ENCODE results near the gene HS2ST1.
A peak's percentile ranks its signal among the peaks of the same experiment; 100 is the strongest.

The HS2ST1 gene

GRCh38 chr1:87074001-87074795, 159.8 kb downstream of the HS2ST1 start:
- DNase-seq = no peak

GRCh38 chr1:87077959-87078639, 163.7 kb downstream of the HS2ST1 start:
- no peak for DNase-seq

- peak; percentile 69 for DNase-seq
These were observed 169.9 kb downstream of the HS2ST1 start for GRCh38 chr1:87084244-87084836.

GRCh38 chr1:87086120-87086519, 171.7 kb downstream of the HS2ST1 start:
- DNase-seq = no peak

- no peak for DNase-seq
These were observed 174.8 kb downstream of the HS2ST1 start for GRCh38 chr1:87089070-87089736.

GRCh38 chr1:87089823-87090222, 175.4 kb downstream of the HS2ST1 start:
- no peak for DNase-seq

- no peak for DNase-seq
These were observed 177.0 kb downstream of the HS2ST1 start for GRCh38 chr1:87091425-87091824.

- no peak for DNase-seq
These were observed 178.4 kb downstream of the HS2ST1 start for GRCh38 chr1:87092846-87093245.

- DNase-seq = no peak
These were observed 178.9 kb downstream of the HS2ST1 start for GRCh38 chr1:87093286-87093685.

- no peak for DNase-seq
These were observed 179.8 kb downstream of the HS2ST1 start for GRCh38 chr1:87094238-87094637.

GRCh38 chr1:87100271-87100670, 185.8 kb downstream of the HS2ST1 start:
- DNase-seq = no peak

GRCh38 chr1:87103074-87103473, 188.6 kb downstream of the HS2ST1 start:
- DNase-seq = no peak

GRCh38 chr1:87104140-87104539, 189.7 kb downstream of the HS2ST1 start:
- no peak for DNase-seq

- no peak for DNase-seq
These were observed 190.5 kb downstream of the HS2ST1 start for GRCh38 chr1:87104945-87105344.

GRCh38 chr1:87106144-87106543, 191.7 kb downstream of the HS2ST1 start:
- DNase-seq = no peak

GRCh38 chr1:87106867-87107266, 192.4 kb downstream of the HS2ST1 start:
- DNase-seq = no peak

GRCh38 chr1:87108228-87108627, 193.8 kb downstream of the HS2ST1 start:
- no peak for DNase-seq

- DNase-seq = no peak
These were observed 194.5 kb downstream of the HS2ST1 start for GRCh38 chr1:87108814-87109411.

- no peak for DNase-seq
These were observed 197.4 kb downstream of the HS2ST1 start for GRCh38 chr1:87111659-87112371.

GRCh38 chr1:87113313-87113712, 198.9 kb downstream of the HS2ST1 start:
- no peak for DNase-seq

- no peak for DNase-seq
These were observed 201.0 kb downstream of the HS2ST1 start for GRCh38 chr1:87115317-87115890.

GRCh38 chr1:87115891-87116290, 201.5 kb downstream of the HS2ST1 start:
- DNase-seq = no peak

All from NCI-H2029 treated with DMSO at 0.1 percent for 48 hours (cell line).